IPS-15b (cell line): ENCODE results near the gene SHANK2.
"Not testable (repeated sequence)": the region's sequence is repeated elsewhere in the genome, so short reads cannot be mapped to it uniquely, and the experiment has no call there.

Experiments used
- H3K27me3 ChIP-seq: one replicate; pipeline ENCODE4 v1.6.1; 2013; ENCODE audit warnings: low read length; ENCODE audit not compliant: control insufficient read depth, insufficient read depth
- H3K36me3 ChIP-seq: one replicate; pipeline ENCODE4 v1.6.1; 2013; ENCODE audit warnings: low read length; ENCODE audit not compliant: control insufficient read depth, insufficient read depth
- H3K4me1 ChIP-seq: one replicate; pipeline ENCODE4 v1.6.1; 2013; ENCODE audit warnings: mild to moderate bottlenecking, low read length; ENCODE audit not compliant: control insufficient read depth, insufficient read depth
- H3K4me3 ChIP-seq: one replicate; pipeline ENCODE4 v1.5.1; 2013; ENCODE audit warnings: low read depth, low read length
- H3K9ac ChIP-seq: one replicate; pipeline ENCODE4 v1.6.1; 2013; ENCODE audit warnings: low read depth, mild to moderate bottlenecking, low read length
- H3K9me3 ChIP-seq: one replicate; pipeline ENCODE4 v1.6.1; 2013; ENCODE audit warnings: mild to moderate bottlenecking, low read length; ENCODE audit not compliant: control insufficient read depth, insufficient read depth

The SHANK2 gene

GRCh38 chr11:71239581-71239980 is 12.8 kb downstream of the SHANK2 start:
- H3K27me3 ChIP-seq, result no peaks in the 10 kb centered on the region
- no peaks in the 10 kb centered on the region for H3K9me3 ChIP-seq
- H3K4me3 ChIP-seq, result no peak overlapping the region
- H3K36me3 ChIP-seq, result peaks cover 14% of the 10 kb centered on the region
- H3K4me1 ChIP-seq, result peaks cover 21% of the 10 kb centered on the region
- H3K9ac ChIP-seq, result no peak overlapping the region

- no peaks in the 10 kb centered on the region for H3K9me3 ChIP-seq
- H3K4me3 ChIP-seq, result no peak overlapping the region
- no peak overlapping the region for H3K9ac ChIP-seq
- H3K36me3 ChIP-seq, result peaks cover 14% of the 10 kb centered on the region
- H3K27me3 ChIP-seq, result no peaks in the 10 kb centered on the region
- H3K4me1 ChIP-seq, result peaks cover 14% of the 10 kb centered on the region
Observed at GRCh38 chr11:71238941-71239340, 13.4 kb downstream of the SHANK2 start.

GRCh38 chr11:71238285-71238875 is 14.0 kb downstream of the SHANK2 start:
- no peak overlapping the region for H3K9ac ChIP-seq
- no peak overlapping the region for H3K4me3 ChIP-seq
- H3K27me3 ChIP-seq, result no peaks in the 10 kb centered on the region
- H3K36me3 ChIP-seq, result peaks cover 14% of the 10 kb centered on the region
- peaks cover 11% of the 10 kb centered on the region for H3K4me1 ChIP-seq
- no peaks in the 10 kb centered on the region for H3K9me3 ChIP-seq

- Histone ChIP-seq H3K9ac (no peak overlapping the region), H3K27me3 (no peaks in the 10 kb centered on the region), H3K4me3 (no peak overlapping the region), H3K4me1 (peaks cover 8% of the 10 kb centered on the region), H3K9me3 (no peaks in the 10 kb centered on the region), H3K36me3 (peaks cover 14% of the 10 kb centered on the region)
Observed at GRCh38 chr11:71237853-71238252, 14.5 kb downstream of the SHANK2 start.

GRCh38 chr11:71236836-71237475 is 15.4 kb downstream of the SHANK2 start:
- no peaks in the 10 kb centered on the region for H3K9me3 ChIP-seq
- H3K9ac ChIP-seq, result no peak overlapping the region
- no peaks in the 10 kb centered on the region for H3K27me3 ChIP-seq
- H3K36me3 ChIP-seq, result peaks cover 14% of the 10 kb centered on the region
- peaks cover 7% of the 10 kb centered on the region for H3K4me1 ChIP-seq
- H3K4me3 ChIP-seq, result no peak overlapping the region

GRCh38 chr11:71235719-71236118 is 16.7 kb downstream of the SHANK2 start:
- H3K9ac ChIP-seq, result no peak overlapping the region
- H3K4me3 ChIP-seq, result no peak overlapping the region
- H3K27me3 ChIP-seq, result no peaks in the 10 kb centered on the region
- peaks cover 14% of the 10 kb centered on the region for H3K36me3 ChIP-seq
- peaks cover 2% of the 10 kb centered on the region for H3K4me1 ChIP-seq
- no peaks in the 10 kb centered on the region for H3K9me3 ChIP-seq

- not testable (repeated sequence) for H3K9me3 ChIP-seq
Observed at GRCh38 chr11:71233896-71234852, 18.2 kb downstream of the SHANK2 start.

GRCh38 chr11:71232364-71232763 is 20.0 kb downstream of the SHANK2 start:
- H3K36me3 ChIP-seq, result no peaks in the 10 kb centered on the region
- H3K4me1 ChIP-seq, result peaks cover 2% of the 10 kb centered on the region
- H3K4me3 ChIP-seq, result no peak overlapping the region
- H3K27me3 ChIP-seq, result no peaks in the 10 kb centered on the region
- H3K9me3 ChIP-seq, result no peaks in the 10 kb centered on the region
- H3K9ac ChIP-seq, result no peak overlapping the region

More at GRCh38 chr11:71233896-71234852, 18.2 kb downstream of the SHANK2 start:
- not testable (repeated sequence) for H3K36me3 ChIP-seq, H3K9ac ChIP-seq, H3K27me3 ChIP-seq, H3K4me3 ChIP-seq, H3K4me1 ChIP-seq

GRCh38 chr11:71228961-71229360 is 23.4 kb downstream of the SHANK2 start:
- Histone ChIP-seq H3K4me3 (no peak overlapping the region), H3K27me3 (no peaks in the 10 kb centered on the region), H3K4me1 (no peaks in the 10 kb centered on the region), H3K9me3 (no peaks in the 10 kb centered on the region), H3K9ac (no peak overlapping the region), H3K36me3 (peaks cover 5% of the 10 kb centered on the region)

GRCh38 chr11:71227058-71227659 is 25.2 kb downstream of the SHANK2 start:
- no peaks in the 10 kb centered on the region for H3K9me3 ChIP-seq
- H3K36me3 ChIP-seq, result peaks cover 10% of the 10 kb centered on the region
- no peaks in the 10 kb centered on the region for H3K4me1 ChIP-seq
- no peak overlapping the region for H3K4me3 ChIP-seq
- no peak overlapping the region for H3K9ac ChIP-seq
- H3K27me3 ChIP-seq, result no peaks in the 10 kb centered on the region
